IPS-15b (cell line): ENCODE data around the gene STBD1.
A peak's percentile ranks its signal among the peaks of the same experiment; 100 is the strongest.

Experiments used
- H3K27me3 ChIP-seq: one replicate; pipeline ENCODE4 v1.6.1; 2013; ENCODE audit warnings: low read length; ENCODE audit not compliant: control insufficient read depth, insufficient read depth
- H3K36me3 ChIP-seq: one replicate; pipeline ENCODE4 v1.6.1; 2013; ENCODE audit warnings: low read length; ENCODE audit not compliant: control insufficient read depth, insufficient read depth
- H3K4me1 ChIP-seq: one replicate; pipeline ENCODE4 v1.6.1; 2013; ENCODE audit warnings: mild to moderate bottlenecking, low read length; ENCODE audit not compliant: control insufficient read depth, insufficient read depth
- H3K4me3 ChIP-seq: one replicate; pipeline ENCODE4 v1.5.1; 2013; ENCODE audit warnings: low read depth, low read length
- H3K9ac ChIP-seq: one replicate; pipeline ENCODE4 v1.6.1; 2013; ENCODE audit warnings: low read depth, mild to moderate bottlenecking, low read length
- H3K9me3 ChIP-seq: one replicate; pipeline ENCODE4 v1.6.1; 2013; ENCODE audit warnings: mild to moderate bottlenecking, low read length; ENCODE audit not compliant: control insufficient read depth, insufficient read depth

STBD1 gene

DNA sequence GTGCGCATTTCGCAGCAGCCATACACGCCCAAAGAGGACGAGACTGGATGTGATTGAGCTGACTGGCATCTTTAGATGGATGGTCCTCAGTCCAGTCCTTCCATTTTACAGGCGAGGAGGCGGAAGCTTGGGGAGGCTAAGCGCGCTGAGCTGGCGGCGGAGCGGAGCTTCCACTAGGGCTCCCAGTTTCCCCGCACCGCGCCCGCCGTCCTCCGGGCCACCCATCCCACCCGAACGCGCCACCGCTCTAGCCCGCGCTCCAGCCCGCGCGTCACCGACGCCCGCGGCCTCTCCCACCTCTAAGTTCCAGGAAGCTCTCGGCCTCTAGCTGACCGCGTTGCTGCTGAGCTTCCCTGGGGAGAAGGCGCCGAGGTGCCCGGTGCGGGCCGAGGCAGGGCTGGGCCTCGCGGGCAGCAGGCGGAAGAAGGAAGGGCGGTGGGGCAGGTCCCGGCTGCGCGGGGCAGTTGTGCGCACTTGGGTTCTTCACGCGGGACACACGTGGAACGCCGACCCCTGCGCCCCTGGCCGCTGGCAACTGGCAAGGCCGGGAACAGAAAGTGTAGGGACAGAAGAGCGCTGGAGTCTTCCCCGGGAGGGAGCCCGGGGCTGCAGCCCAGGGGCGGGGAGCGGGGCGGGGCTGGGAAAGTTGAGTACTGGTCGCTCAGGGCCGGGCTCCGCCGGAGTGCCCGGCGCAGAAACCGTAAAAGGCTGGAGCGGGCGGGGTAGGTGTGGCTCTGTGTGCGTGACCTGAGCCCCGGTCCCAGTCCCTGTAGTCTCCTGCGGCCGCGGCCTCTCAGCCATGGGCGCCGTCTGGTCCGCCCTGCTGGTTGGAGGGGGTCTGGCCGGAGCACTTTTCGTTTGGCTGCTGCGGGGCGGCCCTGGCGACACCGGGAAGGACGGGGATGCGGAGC lies at the start of gene STBD1:
TSS of gene STBD1 (plus strand) at position 763 of the 911 bp plus-strand sequence. CDS start at position 800, 37 bp downstream.
- no peaks in the 10 kb centered on the region for H3K9me3 ChIP-seq
- H3K36me3 ChIP-seq, result no peaks in the 10 kb centered on the region
- peak within 1 kb of the TSS; percentile 93 for H3K4me3 ChIP-seq
- peaks cover 15% of the 10 kb centered on the region for H3K27me3 ChIP-seq
- H3K9ac ChIP-seq, result peak within 1 kb of the TSS; percentile 80
- H3K4me1 ChIP-seq, result no peaks in the 10 kb centered on the region

- Histone ChIP-seq H3K9ac (no peak overlapping the region), H3K4me1 (peaks cover 2% of the 10 kb centered on the region), H3K36me3 (no peaks in the 10 kb centered on the region), H3K4me3 (no peak overlapping the region), H3K27me3 (peaks cover 18% of the 10 kb centered on the region), H3K9me3 (no peaks in the 10 kb centered on the region)
Measured at GRCh38 chr4:76256968-76257367, 49.6 kb upstream of the STBD1 start.

DNA sequence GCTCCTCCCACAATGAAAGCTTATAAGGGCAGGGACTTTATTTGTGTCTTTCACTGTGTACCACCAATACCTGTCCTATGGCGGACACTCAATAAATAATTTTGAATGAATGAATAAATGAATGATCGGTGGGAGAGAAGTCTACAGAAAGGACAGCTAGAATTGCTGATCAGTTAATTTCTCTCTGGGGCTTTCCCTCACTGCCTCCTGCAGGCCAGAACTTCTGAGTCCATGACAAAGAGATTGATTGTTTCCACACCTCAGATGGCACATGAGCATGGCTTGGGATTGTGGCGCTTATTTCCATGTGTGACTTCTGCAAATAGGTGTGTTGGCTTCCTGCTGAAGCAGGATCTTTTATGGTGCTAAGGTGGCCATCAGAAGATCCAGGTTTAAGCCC lies 48.7 kb upstream of the STBD1 start:
- H3K27me3 ChIP-seq, result peaks cover 10% of the 10 kb centered on the region
- H3K9me3 ChIP-seq, result no peaks in the 10 kb centered on the region
- H3K4me1 ChIP-seq, result peaks cover 2% of the 10 kb centered on the region
- no peak overlapping the region for H3K9ac ChIP-seq
- no peak overlapping the region for H3K4me3 ChIP-seq
- H3K36me3 ChIP-seq, result no peaks in the 10 kb centered on the region

- Histone ChIP-seq H3K27me3 (no peaks in the 10 kb centered on the region), H3K4me1 (peaks cover 2% of the 10 kb centered on the region), H3K9me3 (no peaks in the 10 kb centered on the region), H3K36me3 (no peaks in the 10 kb centered on the region), H3K9ac (no peak overlapping the region), H3K4me3 (no peak overlapping the region)
Measured at GRCh38 chr4:76260571-76260970, 46.0 kb upstream of the STBD1 start.

DNA sequence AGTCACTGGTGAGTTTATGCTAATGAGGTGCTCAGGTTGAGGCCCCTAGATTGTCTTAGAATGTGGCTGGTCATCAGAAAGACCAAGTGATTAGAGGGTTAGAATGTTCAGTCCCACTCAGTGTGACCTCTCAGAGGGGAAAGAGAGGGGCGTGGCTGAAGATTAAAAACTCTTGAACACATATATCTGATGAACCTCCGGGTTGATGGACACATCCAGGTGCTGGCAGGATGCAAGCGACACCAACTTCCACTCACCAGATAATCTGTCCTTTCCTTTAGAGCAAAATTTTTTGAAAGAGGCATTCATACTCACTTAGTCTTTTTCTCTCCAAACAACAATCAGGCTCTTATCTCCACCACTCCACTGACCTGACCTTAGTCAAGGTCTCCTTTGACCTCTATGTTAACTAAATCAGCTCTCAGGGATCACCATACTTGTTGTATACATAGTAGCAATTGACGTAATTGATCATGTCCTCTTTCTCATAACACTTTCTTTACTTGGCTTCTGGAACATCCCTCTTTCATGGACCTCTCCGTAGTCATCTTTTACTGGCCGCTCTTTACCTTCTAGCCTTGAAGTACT lies 40.8 kb upstream of the STBD1 start:
- no peaks in the 10 kb centered on the region for H3K4me1 ChIP-seq
- no peak overlapping the region for H3K4me3 ChIP-seq
- no peak overlapping the region for H3K9ac ChIP-seq
- H3K27me3 ChIP-seq, result no peaks in the 10 kb centered on the region
- H3K36me3 ChIP-seq, result no peaks in the 10 kb centered on the region
- no peaks in the 10 kb centered on the region for H3K9me3 ChIP-seq

DNA sequence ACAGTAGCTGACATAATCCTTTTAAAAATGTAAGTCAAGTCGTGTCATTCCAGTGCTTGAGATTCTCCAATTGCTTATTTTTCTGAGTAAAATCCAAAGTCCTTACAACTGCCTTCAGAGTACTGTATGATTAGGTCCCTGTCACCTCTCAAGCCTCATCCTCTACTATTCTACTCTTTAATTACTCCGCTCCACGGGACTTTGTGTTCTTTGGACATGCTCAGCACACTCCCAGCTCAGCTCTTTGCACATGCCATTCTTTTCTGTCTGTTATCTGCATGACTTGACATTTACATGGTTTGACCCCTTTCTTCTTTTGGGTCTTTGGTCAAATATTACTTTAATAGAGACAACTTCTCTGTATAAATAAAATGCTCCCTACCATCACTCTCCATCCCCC lies 39.9 kb upstream of the STBD1 start:
- H3K4me3 ChIP-seq, result no peak overlapping the region
- no peaks in the 10 kb centered on the region for H3K9me3 ChIP-seq
- no peaks in the 10 kb centered on the region for H3K27me3 ChIP-seq
- no peaks in the 10 kb centered on the region for H3K4me1 ChIP-seq
- H3K36me3 ChIP-seq, result no peaks in the 10 kb centered on the region
- H3K9ac ChIP-seq, result no peak overlapping the region

DNA sequence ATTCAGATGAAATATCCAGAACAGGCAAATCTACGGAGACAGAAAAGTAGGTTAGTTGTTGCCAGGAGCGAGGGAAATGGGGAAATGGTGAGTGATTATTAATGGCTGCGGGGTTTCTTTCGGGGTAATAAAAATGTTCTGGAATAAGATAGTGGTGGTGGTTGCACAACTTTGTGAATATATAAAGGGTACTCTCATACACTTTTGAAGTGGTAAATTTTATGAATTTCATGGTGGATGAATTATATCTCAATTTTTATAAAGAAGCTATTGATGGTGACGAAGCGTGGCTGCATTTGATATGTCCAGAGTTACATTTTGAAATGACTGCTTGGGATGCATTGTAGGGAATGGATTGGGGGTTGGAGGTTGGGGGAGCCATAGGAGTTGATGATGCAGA lies 38.7 kb upstream of the STBD1 start:
- H3K4me3 ChIP-seq, result no peak overlapping the region
- no peaks in the 10 kb centered on the region for H3K36me3 ChIP-seq

GRCh38 chr4:76270244-76271175 lies 36.0 kb upstream of the STBD1 start:
- no peak overlapping the region for H3K4me3 ChIP-seq
- H3K9me3 ChIP-seq, result no peaks in the 10 kb centered on the region
- no peaks in the 10 kb centered on the region for H3K36me3 ChIP-seq
- H3K9ac ChIP-seq, result no peak overlapping the region
- no peaks in the 10 kb centered on the region for H3K27me3 ChIP-seq
- no peaks in the 10 kb centered on the region for H3K4me1 ChIP-seq

More for the DNA sequence above, 38.7 kb upstream of the STBD1 start:
- H3K4me1 ChIP-seq, result no peaks in the 10 kb centered on the region
- H3K27me3 ChIP-seq, result no peaks in the 10 kb centered on the region
- H3K9ac ChIP-seq, result no peak overlapping the region
- no peaks in the 10 kb centered on the region for H3K9me3 ChIP-seq

DNA sequence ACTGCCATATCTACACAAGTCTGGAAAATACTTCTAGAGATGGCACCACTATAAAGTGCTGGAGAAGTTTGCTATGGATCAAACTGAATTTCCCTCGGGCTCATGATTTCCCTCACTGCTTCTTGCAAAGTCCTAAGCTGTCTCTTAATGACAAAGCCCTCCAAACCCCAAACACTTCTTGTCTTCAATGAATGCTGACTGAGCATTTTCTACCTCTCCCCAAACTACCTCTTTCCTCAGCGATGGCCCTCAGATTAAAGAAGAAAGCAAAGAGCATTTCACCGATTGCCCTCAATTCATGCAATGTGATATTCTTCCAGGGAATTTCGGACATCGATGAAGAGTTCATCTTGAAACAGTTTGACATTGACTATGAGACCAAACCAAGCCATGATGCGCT lies 35.3 kb upstream of the STBD1 start:
- no peak overlapping the region for H3K4me3 ChIP-seq
- H3K36me3 ChIP-seq, result no peaks in the 10 kb centered on the region
- no peaks in the 10 kb centered on the region for H3K27me3 ChIP-seq
- H3K9me3 ChIP-seq, result no peaks in the 10 kb centered on the region
- no peak overlapping the region for H3K9ac ChIP-seq
- H3K4me1 ChIP-seq, result no peaks in the 10 kb centered on the region

DNA sequence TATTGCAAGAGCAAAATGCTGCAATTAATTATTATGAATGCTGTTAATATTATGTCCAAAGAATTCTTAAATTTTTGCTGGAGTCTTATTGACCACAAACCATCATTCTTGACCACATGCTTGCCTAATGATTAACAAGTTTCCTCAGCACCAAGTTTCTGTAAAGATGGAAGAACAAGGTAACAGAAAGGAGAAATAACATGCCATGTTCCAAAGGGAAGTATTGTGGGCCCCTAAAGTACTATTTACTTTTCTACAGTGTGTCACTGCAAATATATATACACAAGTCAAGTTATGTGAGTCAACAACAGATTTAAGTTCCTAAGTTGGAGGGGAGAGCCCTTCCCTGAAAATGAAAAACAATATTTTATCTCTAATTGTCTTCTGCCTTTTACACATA lies 34.5 kb upstream of the STBD1 start:
- Histone ChIP-seq H3K9ac (no peak overlapping the region), H3K4me3 (no peak overlapping the region), H3K9me3 (no peaks in the 10 kb centered on the region), H3K4me1 (no peaks in the 10 kb centered on the region), H3K27me3 (no peaks in the 10 kb centered on the region), H3K36me3 (no peaks in the 10 kb centered on the region)

- Histone ChIP-seq H3K27me3 (no peaks in the 10 kb centered on the region), H3K4me3 (no peak overlapping the region), H3K4me1 (no peaks in the 10 kb centered on the region), H3K9ac (no peak overlapping the region), H3K9me3 (no peaks in the 10 kb centered on the region), H3K36me3 (no peaks in the 10 kb centered on the region)
Measured at GRCh38 chr4:76272582-76272981, 34.0 kb upstream of the STBD1 start.
